Kidney glomerular epithelial cell (primary cell): Measurements from ENCODE around the gene GPC5.
"Not testable (repeated sequence)": the region's sequence is repeated elsewhere in the genome, so short reads cannot be mapped to it uniquely, and the experiment has no call there.

ENCODE experiments used
- DNase-seq: peaks from one replicate; lab custom pipeline; 2025; lab: John Stamatoyannopoulos, UW

The GPC5 gene

DNA sequence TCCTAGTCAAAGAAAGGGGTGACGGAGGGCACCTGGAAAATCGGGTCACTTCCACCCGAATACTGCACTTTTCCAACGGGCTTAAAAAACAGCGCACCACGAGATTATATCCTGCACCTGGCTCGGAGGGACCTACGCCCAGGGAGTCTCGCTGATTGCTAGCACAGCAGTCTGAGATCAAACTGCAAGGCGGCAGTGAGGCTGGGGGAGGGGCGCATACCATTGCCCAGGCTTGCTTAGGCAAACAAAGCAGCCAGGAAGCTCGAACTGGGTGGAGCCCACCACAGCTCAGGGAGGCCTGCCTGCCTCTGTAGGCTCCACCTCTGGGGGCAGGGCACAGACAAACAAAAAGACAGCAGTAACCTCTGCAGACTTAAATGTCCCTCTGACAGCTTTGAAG is 1354.3 kb downstream of the GPC5 start:
- DNase-seq = not testable (repeated sequence)

DNA sequence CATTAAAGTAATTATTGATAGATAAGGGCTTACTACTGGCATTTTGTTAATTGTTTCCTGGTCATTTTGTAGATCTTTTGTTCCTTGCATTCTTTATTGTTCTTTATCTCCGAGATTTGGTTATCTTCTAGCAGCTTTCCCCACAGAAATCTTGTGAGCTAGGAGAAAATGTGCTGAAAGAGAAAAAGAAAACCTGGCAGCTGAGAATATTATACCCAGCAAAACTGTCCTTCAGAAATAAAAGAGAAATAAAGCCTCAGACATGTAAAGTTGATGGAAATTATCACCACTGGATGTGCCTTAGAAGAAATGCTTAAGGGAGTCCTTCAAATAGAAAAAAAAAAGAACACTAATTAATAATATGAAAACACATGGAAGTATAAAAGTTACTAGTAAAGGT is 1363.3 kb downstream of the GPC5 start:
- no peak for DNase-seq

DNA sequence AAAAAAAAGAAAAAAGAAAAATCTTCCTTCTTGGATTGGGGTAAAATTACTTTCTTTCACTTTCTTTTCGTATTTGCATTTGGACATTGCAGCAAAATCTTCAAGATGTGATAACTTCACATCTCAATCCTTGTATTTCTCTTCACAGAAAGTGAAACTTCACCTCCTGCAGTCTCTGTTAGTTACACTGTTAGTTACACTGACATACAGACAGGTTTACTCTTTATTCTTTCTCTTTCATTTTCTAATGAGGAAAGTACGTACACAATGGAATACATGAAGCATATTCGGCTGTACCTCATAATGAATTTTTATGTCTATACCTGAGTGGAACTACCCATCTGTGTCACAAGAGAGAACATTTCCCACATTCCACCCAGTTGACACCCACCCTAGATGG is 1369.0 kb downstream of the GPC5 start:
- DNase-seq = no peak

DNA sequence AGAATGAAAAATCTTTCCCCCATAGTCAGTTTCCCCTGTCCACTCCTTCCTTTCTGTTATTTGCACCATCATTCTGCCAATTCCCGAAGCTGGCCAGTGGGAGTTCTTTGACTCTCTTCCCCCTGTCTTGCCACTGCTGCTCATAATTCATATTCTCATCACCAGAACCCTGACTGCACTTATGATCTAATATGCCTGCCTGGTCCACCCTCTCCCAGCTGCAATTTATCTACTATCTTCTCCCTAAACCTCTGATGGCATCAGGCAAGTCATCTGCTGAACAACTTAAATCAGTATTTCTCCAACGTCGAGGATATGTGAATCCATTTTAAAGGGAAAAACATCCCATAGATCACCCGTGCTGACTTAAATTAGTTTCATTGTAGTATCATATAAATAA is 1370.2 kb downstream of the GPC5 start:
- DNase-seq = no peak

DNA sequence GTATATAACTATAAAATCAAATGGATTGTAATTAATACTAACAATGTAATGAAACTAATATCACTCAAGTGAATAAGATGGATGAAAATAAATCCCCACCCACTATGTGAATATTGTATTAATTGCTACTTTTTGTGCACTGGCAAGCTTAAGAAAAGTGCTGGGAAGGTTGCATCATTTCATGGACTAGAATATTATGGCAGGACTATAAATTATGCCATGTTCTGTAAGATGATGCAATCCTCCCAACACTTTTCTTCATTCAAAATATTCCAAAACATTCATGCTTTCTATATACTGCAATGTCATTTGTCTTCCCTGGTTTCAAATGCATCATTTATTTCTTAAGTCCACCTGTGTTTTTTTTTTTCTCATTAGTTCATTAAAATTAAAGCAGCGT is 1370.6 kb downstream of the GPC5 start:
- no peak for DNase-seq

DNA sequence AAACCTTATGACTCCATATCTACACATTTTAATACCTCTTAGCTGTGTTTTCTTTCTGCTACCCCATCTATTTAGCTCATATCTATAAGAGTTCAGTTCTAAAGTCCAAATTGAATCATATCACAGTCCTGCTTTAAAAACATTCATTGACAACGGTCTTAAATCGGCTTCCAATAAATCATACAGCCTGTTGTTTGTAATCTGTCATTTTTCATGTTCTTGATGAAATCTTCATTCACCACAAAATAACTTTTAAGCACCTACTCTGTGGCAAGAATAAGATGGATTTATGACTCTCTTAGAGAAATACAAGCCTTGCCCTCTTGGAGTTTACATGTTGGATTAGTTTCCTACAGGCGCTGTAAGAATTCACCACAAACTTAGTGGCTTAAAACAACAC is 1377.2 kb downstream of the GPC5 start:
- no peak for DNase-seq

DNA sequence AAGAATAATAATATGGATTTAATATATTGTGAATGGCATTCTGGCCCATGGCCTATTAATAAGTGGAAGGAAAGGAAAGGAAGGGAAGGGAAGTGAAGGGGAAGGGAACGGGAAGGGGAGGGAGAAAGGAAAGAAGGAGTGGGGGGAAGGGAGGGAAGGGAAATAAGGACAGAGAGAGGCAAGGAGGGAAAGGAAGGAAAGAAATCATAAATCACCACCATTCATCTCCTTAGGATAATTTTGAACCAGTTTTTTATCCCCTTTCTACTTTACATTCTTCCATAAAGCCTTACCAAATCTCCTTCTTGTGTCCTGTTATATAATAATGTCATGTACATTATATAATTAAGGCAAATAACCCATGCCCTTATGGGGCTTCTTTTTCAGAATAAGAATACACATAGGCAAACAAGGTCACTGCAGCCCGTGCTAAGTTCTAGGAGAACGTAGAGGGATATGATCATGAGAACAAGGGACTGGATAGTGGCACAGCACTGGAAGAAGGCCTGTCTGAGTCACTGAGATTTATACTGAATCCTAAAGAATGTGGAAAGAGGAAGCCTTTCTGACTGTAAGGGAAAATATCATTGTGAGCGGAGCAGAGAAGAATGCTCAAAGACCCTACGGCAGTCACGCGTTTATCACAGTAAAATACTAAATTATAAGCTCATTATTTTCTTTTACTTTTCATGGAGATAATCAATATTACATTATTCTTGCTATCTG is 1383.7 kb downstream of the GPC5 start:
- DNase-seq = no peak

DNA sequence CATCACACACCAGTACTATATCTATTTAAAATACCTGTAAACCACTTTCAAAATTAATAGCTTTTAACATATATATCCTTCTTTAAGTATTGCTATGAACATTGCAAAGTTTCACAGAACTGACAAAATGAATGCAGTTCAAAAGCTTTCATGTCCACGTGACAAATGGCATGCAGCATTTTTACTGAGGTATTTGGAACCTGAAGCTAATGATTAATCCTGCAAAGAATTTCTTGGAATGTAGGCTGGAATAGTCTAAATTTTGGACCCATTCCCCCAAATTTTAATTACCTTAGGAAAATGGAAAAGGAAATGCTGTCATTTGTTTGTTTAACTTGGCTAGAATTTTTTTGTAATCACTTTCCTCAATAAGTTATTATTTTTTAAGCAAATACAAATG is 1404.4 kb downstream of the GPC5 start:
- peak; percentile 2 for DNase-seq

DNA sequence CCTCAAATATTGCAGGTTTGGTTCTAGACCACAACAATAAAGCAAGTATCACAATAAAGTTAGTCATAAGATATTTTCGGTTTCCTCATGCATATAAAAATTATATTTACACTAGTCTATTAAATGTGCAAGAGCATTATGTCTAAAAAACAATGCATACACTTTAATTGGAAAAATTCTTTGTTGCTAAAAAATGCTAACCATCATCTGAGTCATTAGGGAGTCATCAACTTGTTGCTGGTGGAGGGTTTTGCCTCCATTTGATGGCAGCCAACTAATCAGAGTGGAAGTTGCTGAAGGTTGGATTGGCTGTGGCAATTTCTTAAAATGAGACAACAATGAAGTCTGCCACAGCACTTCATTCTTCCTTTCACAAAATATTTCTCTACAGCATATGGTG is 1405.9 kb downstream of the GPC5 start:
- peak; percentile 8 for DNase-seq

DNA sequence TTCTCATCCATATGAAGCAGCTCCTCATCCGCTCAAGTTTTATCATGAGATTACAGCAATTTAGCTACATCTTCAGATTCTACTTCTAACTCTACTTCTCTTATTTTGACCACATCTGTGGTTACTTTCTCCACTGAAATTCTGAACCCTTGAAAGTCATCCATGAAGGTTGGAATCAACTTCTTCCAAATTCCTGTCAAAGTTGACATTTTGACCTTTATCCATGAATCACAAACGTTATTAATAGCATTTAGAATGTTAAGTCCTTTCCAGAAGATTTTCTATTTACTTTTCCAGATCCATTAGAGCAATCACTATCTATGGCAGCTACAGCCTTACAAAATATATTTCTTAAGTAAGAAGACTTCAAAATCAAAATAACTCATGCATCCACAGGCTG is 1406.5 kb downstream of the GPC5 start:
- no peak for DNase-seq

DNA sequence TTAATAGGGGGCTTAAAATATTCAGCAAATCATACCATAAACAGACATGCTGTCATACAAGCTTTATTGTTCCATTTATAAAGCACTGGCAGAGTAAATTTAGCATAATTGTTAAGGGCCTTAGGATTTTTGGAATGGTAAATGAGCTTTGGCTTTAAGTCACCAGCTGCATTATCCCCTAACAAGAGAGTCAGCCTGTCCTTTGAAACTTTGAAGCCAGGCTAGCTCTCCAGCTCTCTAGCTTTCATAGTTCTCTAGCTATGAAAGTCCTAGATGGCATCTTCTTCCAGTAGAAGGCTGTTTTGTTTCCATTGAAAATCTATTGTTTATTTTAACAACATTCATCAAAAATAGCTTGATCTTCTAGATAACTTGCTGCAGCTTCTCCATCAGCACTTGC is 1407.3 kb downstream of the GPC5 start:
- DNase-seq = peak; percentile 50

DNA sequence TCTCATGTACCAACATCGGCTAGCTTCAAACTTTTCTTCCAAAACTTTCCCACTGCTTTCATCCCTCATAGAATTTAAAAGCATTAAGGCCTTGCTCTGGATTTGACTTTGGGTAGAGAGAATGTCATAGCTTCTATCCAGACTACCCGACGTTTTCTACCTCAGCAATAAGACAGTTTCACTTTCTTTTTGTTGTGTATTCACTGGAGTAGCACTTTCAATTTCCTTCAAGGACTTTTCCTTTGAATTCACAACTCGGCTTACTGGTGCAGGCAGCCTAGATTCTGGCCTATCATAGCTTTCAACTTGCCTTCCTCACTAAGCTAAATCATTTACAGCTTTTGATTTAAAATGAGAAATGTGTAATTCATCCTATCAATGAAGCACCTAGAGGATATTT is 1407.8 kb downstream of the GPC5 start:
- DNase-seq = peak; percentile 64

DNA sequence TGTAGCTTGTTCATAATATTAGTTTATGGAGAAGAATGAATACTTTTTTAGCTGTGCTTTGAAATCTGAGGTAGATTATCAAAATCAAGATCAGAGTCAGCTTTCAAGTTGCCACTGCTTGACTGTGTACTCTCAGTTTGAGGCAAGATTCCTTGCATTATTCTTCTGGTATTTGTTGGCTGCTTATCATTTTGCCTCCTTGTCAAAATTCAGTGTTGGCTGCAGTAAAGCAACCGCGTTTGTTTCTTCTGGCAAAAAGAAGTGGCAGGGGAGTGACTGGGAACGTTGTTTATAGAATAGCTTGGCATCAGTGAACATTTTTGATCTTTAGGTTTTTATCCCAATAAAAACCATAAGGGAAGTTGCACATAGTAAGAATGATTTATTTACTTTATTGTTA is 1408.9 kb downstream of the GPC5 start:
- DNase-seq = no peak

DNA sequence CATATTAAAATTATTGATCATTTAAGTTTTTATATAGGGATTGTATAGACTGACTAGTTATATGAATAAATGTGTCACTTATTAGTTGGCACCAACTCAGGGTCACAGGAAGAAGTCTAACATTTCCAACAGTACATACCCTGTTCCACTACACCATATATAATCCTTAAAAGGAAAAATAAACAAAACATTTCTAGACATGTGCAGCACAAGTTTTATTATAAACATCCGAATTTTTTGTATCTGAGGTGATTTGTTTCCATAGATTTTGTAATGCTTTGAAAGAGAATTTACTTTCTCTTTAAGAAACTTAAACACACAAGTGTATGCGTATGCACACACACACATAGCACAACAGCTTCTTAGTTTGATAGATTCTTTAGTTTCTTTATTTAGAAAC is 1409.5 kb downstream of the GPC5 start:
- no peak for DNase-seq

DNA sequence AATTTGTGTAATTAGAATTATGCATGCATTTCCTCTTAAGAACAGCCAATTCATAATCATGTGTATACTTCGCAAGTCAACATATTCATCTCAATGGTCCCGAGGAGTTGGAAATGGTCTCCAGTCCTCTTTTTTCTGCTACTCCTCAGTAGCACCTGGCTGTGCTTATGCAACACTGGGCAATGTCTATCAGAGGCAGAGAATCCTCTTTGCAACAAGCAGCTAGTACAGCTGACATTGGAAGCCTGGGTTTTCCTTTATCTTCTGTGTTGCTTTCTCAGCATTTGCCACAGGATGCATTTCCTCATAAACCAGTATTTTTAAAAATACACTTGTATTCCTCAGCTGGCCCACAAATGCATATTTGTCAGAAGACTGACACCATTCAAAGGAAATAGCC is 1422.9 kb downstream of the GPC5 start:
- no peak for DNase-seq

DNA sequence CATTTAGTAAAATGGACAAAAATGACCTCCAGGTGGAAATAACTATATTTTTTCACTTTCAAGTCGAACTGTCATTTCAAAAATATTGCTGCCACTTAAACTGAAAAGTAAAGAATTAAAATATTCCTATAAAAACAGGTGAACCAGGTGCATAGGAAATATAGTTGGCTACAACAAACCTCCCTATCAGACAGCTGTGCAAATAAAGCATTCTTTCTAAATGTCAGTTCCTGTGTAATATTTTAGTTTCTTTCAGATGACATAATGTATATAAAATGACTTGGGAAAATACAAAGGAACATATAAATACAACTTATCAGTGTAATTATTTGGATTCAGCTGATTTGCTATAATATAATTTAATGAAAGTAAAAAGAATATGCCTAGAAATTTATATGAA is 1424.6 kb downstream of the GPC5 start:
- no peak for DNase-seq

DNA sequence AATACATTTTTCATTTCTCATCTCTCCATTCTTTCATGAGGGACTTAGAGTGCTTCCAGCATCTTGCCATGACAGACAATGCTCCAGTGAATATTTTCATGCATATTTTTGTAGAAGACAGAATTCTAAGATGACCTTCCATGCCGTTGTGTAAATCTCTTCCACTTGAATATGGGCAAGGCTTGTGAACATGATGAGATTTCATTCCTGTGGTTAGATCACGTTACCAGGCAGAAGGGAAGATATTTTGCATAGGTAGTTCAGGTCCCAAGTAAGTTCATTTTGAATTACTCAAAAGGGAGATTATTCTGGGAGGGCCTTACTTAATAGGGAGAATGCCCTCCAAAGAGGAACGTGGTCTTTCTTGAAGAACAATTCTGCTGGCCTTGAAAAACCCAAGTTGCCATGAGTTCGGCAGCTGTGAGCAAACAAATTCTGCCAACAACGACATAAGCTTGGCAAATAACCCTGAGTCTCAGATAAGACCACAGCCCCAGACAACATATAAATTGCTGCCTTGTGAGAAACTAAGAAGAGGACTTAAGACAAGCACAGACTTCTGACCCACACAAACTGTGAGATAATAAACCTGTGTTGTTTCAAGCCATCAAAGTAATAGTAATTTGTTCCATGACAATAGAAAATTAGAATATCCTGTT is 1427.6 kb downstream of the GPC5 start:
- no peak for DNase-seq

DNA sequence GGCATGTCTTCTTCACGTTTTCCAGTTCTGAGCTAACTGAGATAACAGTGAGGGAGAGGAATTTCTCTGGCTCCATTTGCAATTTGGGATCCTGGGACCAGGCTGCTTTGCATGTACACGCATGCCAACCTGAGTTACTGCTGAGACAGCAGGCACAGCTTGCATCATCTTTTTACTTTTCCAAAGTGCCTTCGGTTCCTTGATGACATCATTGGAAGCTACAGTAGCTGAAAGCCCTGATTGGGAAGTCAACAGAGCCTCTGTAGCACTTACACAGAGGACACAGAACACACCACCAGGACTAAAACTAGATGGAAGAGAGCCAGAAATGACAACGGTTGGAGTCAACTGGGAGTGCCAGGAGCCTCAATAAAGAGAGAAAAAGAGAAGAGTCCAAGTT is 1429.1 kb downstream of the GPC5 start:
- no peak for DNase-seq

DNA sequence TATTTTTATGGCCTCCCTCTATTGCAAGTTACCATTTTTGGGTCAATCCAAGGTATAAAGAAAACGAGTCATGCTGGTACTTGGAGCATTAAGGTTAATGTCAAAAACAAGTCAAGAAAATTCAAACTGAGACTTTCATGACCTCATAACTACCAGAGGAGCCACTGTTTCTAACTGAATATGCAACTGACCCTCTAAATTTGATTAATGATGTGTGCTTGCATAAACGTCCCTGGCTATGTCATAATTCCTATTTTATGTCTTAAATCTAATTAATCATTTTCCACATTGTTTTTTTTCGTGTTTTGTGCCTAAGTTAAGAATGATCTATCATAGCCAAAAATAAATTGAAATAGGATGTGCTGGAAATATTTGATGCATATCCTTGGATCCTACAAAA is 1431.5 kb downstream of the GPC5 start:
- no peak for DNase-seq

DNA sequence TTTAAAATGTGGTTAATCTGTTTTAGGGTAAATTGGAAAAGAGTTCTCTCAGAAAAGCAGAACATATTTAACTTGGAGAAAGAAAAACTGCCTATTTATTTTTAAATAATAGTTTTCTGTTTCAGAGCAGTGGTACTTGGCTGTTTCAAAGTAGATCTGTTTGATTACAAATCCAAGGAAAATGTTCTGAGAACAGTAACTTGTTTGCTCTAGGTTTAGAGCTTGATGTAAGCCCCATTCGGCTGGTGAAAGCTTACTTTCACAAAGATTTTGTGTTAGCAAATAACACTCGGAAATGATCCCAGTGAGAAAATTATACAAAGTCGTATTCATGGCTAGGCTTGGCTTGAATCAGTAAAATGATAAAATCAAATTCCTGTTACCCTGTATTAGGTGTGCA is 1432.4 kb downstream of the GPC5 start:
- no peak for DNase-seq

DNA sequence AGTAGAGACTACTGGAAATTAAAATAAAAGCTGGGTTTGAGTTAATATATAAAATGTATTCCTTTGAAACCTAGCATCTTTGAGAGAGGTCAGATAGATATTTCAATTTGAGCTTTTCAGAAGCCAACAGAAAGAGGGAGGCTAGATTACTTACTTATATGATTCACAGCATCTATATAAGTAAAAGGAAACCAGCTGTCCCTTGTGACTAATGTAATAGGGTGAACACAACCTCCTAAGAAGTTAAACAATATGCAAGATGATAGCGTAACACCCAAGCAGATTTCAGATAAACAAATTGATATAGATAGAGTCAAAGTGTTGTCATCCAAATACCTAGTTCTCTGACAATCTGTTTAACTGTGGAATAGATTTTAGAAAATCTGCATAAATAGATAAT is 1434.7 kb downstream of the GPC5 start:
- DNase-seq = no peak

DNA sequence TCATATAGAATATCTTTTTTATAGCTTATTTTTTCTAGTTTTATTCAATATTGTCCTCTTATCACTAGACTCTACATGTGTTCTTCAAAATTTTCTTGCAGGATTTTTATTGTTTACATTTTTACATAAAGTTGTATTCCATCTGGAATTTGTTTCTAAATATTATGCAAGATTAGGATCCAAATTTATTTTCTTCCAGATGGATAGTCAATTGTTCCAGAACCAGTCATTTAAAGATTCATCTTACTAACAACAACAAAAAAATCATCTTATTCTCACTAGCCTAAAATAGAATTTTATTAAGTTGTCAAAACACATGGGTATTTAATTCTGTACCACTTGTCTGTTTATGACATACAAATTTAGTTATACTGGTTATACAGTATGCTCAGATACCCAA is 1437.8 kb downstream of the GPC5 start:
- DNase-seq = no peak

DNA sequence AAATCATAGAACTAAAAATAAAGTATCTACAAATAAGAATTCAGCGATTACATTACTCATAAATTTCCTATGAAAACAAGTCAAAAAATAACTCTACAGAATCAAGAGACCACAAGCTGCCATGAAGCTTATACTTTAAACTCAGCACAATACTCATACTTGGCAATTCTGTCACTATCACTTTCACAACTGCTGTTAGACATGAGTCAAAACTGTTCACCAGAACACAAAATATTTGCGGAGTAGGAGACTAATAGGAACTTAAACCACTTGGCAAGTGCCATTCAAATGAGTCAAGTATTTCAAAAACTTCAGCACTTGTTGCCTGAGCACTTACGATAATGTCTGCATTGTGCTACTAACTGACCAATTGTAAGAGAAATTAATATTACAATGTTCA is 1440.4 kb downstream of the GPC5 start:
- peak; percentile 92 for DNase-seq

DNA sequence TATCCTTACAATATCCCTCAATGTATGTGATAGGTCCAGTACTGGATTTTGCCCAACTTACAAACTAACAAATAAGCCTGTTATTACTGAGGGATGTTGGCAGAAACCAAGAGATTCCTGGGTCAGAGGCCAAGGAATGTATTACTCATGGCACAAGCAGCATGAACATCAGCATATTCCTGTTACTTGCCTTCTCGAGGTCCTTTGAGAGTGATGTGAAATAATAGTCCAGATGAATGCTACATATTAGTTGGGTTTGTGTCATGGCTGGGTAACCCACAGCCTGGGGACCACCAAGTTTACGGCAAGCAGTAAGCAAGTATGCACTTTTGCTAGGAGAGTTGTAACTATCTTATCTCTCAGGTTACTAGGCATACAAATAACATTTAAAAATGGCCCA is 1443.7 kb downstream of the GPC5 start:
- peak; percentile 75 for DNase-seq
